RWPE2 (cell line): ENCODE data around the gene PCDHGA7.
A peak's percentile ranks its signal among the peaks of the same experiment; 100 is the strongest.

Source experiments
- ATAC-seq: fragments of 200-7000 bp; cut with Tn5 transposase; 3 replicates; pipeline ENCODE4 v1.9.1; 2021; ENCODE audit warnings: low read depth
- DNase-seq: peaks from one replicate; pipeline ENCODE4 v3.0.0-alpha.2; 2020; ENCODE audit warnings: low spot score
- H3K27ac ChIP-seq: fragments of 450-650 bp; 2 replicates; pipeline ENCODE4 v1.5.1; 2017; ENCODE audit warnings: mild to moderate bottlenecking; ENCODE audit not compliant: poor library complexity, severe bottlenecking
- H3K27me3 ChIP-seq: fragments of 250-450 bp; sonication (Bioruptor Pico); 2 replicates; pipeline ENCODE4 v1.5.1; 2021; ENCODE audit warnings: mild to moderate bottlenecking, moderate library complexity; ENCODE audit not compliant: insufficient read depth, poor library complexity, severe bottlenecking
- H3K36me3 ChIP-seq: fragments of 250-450 bp; sonication (Bioruptor Pico); 2 replicates; pipeline ENCODE4 v1.5.1; 2020; ENCODE audit warnings: low read depth, mild to moderate bottlenecking, moderate library complexity
- H3K4me1 ChIP-seq: fragments of 250-450 bp; sonication (Bioruptor Pico); 2 replicates; pipeline ENCODE4 v1.5.1; 2021; ENCODE audit warnings: mild to moderate bottlenecking, moderate library complexity; ENCODE audit not compliant: insufficient read depth, poor library complexity, severe bottlenecking
- H3K4me3 ChIP-seq: fragments of 250-450 bp; sonication (Bioruptor Pico); 2 replicates; pipeline ENCODE4 v1.5.1; 2021; ENCODE audit warnings: mild to moderate bottlenecking, moderate library complexity; ENCODE audit not compliant: severe bottlenecking
- H3K9me3 ChIP-seq: fragments of 250-450 bp; sonication (Bioruptor Pico); 2 replicates; pipeline ENCODE4 v1.5.1; 2021; ENCODE audit warnings: mild to moderate bottlenecking, moderate library complexity; ENCODE audit not compliant: severe bottlenecking
- TF ChIP-seq, protein P1 (sequence below): fragments of 450-650 bp; IDR thresholded peaks from one replicate; pipeline ENCODE4 v1.5.1; 2017; ENCODE audit warnings: mild to moderate bottlenecking, moderate library complexity; ENCODE audit not compliant: poor library complexity, severe bottlenecking

Gene PCDHGA7

GRCh38 chr5:141419074-141419880 lies 36.7 kb downstream of the PCDHGA7 start:
- no peak overlapping the region for H3K4me3 ChIP-seq
- no peaks in the 10 kb centered on the region for H3K4me1 ChIP-seq

GRCh38 chr5:141420855-141421488 lies 38.4 kb downstream of the PCDHGA7 start, which contains the start of gene PCDHGA11:
Gene PCDHGA11, plus strand, starts transcription at chr5:141421051. Its CDS starts 177 bp downstream, at chr5:141421228.
- ATAC-seq: no peak
- Histone ChIP-seq H3K27ac (no peak within 1 kb of the TSS), H3K4me3 (no peak within 1 kb of the TSS), H3K9me3 (peaks cover 65% of the 10 kb centered on the region), H3K36me3 (0 out of 2 replicates have a peak, but pooled peaks cover 5% of the 10 kb centered on the region), H3K4me1 (no peaks in the 10 kb centered on the region), H3K27me3 (no peaks in the 10 kb centered on the region)
- TF ChIP-seq, protein P1, sequence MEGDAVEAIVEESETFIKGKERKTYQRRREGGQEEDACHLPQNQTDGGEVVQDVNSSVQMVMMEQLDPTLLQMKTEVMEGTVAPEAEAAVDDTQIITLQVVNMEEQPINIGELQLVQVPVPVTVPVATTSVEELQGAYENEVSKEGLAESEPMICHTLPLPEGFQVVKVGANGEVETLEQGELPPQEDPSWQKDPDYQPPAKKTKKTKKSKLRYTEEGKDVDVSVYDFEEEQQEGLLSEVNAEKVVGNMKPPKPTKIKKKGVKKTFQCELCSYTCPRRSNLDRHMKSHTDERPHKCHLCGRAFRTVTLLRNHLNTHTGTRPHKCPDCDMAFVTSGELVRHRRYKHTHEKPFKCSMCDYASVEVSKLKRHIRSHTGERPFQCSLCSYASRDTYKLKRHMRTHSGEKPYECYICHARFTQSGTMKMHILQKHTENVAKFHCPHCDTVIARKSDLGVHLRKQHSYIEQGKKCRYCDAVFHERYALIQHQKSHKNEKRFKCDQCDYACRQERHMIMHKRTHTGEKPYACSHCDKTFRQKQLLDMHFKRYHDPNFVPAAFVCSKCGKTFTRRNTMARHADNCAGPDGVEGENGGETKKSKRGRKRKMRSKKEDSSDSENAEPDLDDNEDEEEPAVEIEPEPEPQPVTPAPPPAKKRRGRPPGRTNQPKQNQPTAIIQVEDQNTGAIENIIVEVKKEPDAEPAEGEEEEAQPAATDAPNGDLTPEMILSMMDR: peak; percentile 49
- DNase-seq: no peak

More at GRCh38 chr5:141419074-141419880, 36.7 kb downstream of the PCDHGA7 start:
- DNase-seq (no peak), ATAC-seq (no peak)
- no peak overlapping the region for H3K27ac ChIP-seq
- no peaks in the 10 kb centered on the region for H3K27me3 ChIP-seq
- H3K36me3 ChIP-seq: 0 out of 2 replicates have a peak, but pooled peaks cover 5% of the 10 kb centered on the region
- TF ChIP-seq, protein P1: no peak
- H3K9me3 ChIP-seq: peaks cover 56% of the 10 kb centered on the region

- ATAC-seq (no peak), DNase-seq (no peak)
- no peak overlapping the region for H3K27ac ChIP-seq
- H3K4me3 ChIP-seq: no peak overlapping the region
- H3K4me1 ChIP-seq: no peaks in the 10 kb centered on the region
- H3K36me3 ChIP-seq: 0 out of 2 replicates have a peak, but pooled peaks cover 5% of the 10 kb centered on the region
- TF ChIP-seq, protein P1: no peak
- peaks cover 65% of the 10 kb centered on the region for H3K9me3 ChIP-seq
- no peaks in the 10 kb centered on the region for H3K27me3 ChIP-seq
Measured at GRCh38 chr5:141421489-141421855, 38.9 kb downstream of the PCDHGA7 start.

- Histone ChIP-seq H3K4me1 (no peaks in the 10 kb centered on the region), H3K9me3 (peaks cover 72% of the 10 kb centered on the region), H3K27me3 (peaks cover 5% of the 10 kb centered on the region), H3K36me3 (no peaks in the 10 kb centered on the region), H3K27ac (no peak overlapping the region), H3K4me3 (no peak overlapping the region)
- no peak for ATAC-seq
- TF ChIP-seq, protein P1: no peak
- no peak for DNase-seq
Measured at GRCh38 chr5:141422742-141423291, 40.3 kb downstream of the PCDHGA7 start.
